Liver (tissue), 9 donors: ENCODE measurements around the gene INSYN1. TPM values are rescaled to one million over a fixed set of nuclear protein-coding genes. Genes with fewer than 3 reads are reported as not detected.
A peak's percentile ranks its signal among the peaks of the same experiment; 100 is the strongest.

Source experiments
- DNase-seq: peaks from one replicate; pipeline ENCODE4 v3.0.0-alpha.2; 2017; ENCODE audit warnings: low spot score
- H3K27ac ChIP-seq, 2 donors: one replicate each; pipeline ENCODE4 v1.7.0; 2013; ENCODE audit warnings: inconsistent platforms in 2 of 2, low read length in 2 of 2, control low read depth in 1 of 2, low read depth in 1 of 2, mild to moderate bottlenecking in 1 of 2
- H3K27me3 ChIP-seq, 4 donors: one replicate each; pipeline versions ENCODE4 v1.6.1 to v1.7.0; 2013; ENCODE audit warnings: low read length in 3 of 4, inconsistent platforms in 1 of 4, mild to moderate bottlenecking in 1 of 4, moderate library complexity in 1 of 4; ENCODE audit not compliant: control insufficient read depth in 4 of 4, insufficient read depth in 4 of 4
- H3K36me3 ChIP-seq, 4 donors: one replicate each; pipeline versions ENCODE4 v1.6.1 to v1.7.0; 2013; ENCODE audit warnings: low read length in 3 of 4, mild to moderate bottlenecking in 3 of 4, low read depth in 1 of 4, moderate library complexity in 1 of 4; ENCODE audit not compliant: control insufficient read depth in 4 of 4, insufficient read depth in 3 of 4
- H3K4me1 ChIP-seq, 4 donors: one replicate each; pipeline versions ENCODE4 v1.6.1 to v1.7.0; 2013; ENCODE audit warnings: low read length in 3 of 4, mild to moderate bottlenecking in 3 of 4, moderate library complexity in 1 of 4; ENCODE audit not compliant: control insufficient read depth in 4 of 4, insufficient read depth in 4 of 4
- H3K4me3 ChIP-seq, 3 donors: one replicate each; pipeline versions ENCODE4 v1.6.1 to v1.7.0; 2013; ENCODE audit warnings: low read length in 3 of 3, control low read depth in 1 of 3, low read depth in 1 of 3, mild to moderate bottlenecking in 1 of 3
- H3K9ac ChIP-seq, 2 donors: one replicate each; pipeline ENCODE4 v1.7.0; 2013; ENCODE audit warnings: low read length in 2 of 2, mild to moderate bottlenecking in 2 of 2, moderate library complexity in 2 of 2, control low read depth in 1 of 2, low read depth in 1 of 2
- H3K9me3 ChIP-seq, 4 donors: one replicate each; pipeline versions ENCODE4 v1.6.1 to v1.7.0; 2013; ENCODE audit warnings: low read length in 3 of 4; ENCODE audit not compliant: control insufficient read depth in 4 of 4
- ATF3 ChIP-seq: IDR thresholded peaks from 2 replicates; pipeline ENCODE4 v1.6.1; 2016; ENCODE audit warnings: antibody characterized with exemption
- EGR1 ChIP-seq, 2 donors: IDR thresholded peaks; 2 replicates each; pipeline ENCODE4 v1.6.1; 2016 to 2018; ENCODE audit warnings: antibody characterized with exemption in 2 of 2, low read depth in 2 of 2
- FOXA1 ChIP-seq: IDR thresholded peaks from 2 replicates; pipeline ENCODE4 v1.6.1; 2016; ENCODE audit warnings: antibody characterized with exemption
- FOXA2 ChIP-seq: IDR thresholded peaks from 2 replicates; pipeline ENCODE4 v1.6.1; 2016; ENCODE audit warnings: antibody characterized with exemption
- GABPA ChIP-seq, 2 donors: IDR thresholded peaks in 1 of 2; conservative IDR thresholded peaks in 1 of 2; 2 replicates each; pipeline ENCODE4 v1.6.1; 2016; ENCODE audit warnings: antibody characterized with exemption in 2 of 2, mild to moderate bottlenecking in 1 of 2, moderate library complexity in 1 of 2
- HNF4A ChIP-seq, 2 donors: conservative IDR thresholded peaks; 2 replicates each; pipeline ENCODE4 v1.6.1; 2016; ENCODE audit warnings: antibody characterized with exemption in 2 of 2, mild to moderate bottlenecking in 2 of 2
- HNF4G ChIP-seq: IDR thresholded peaks from 2 replicates; pipeline ENCODE4 v1.6.1; 2016; ENCODE audit warnings: antibody characterized with exemption
- JUND ChIP-seq, 2 donors: IDR thresholded peaks; 2 replicates each; pipeline ENCODE4 v1.6.1; 2016; ENCODE audit warnings: antibody characterized with exemption in 2 of 2
- NR2F2 ChIP-seq: IDR thresholded peaks from 2 replicates; pipeline ENCODE4 v1.6.1; 2016; ENCODE audit warnings: antibody characterized with exemption
- RAD21 ChIP-seq, 2 donors: IDR thresholded peaks; 2 replicates each; pipeline ENCODE4 v1.6.1; 2016; ENCODE audit warnings: antibody characterized with exemption in 2 of 2, mild to moderate bottlenecking in 2 of 2
- REST ChIP-seq: IDR thresholded peaks from 2 replicates; pipeline ENCODE4 v1.6.1; 2016; ENCODE audit warnings: antibody characterized with exemption, mild to moderate bottlenecking
- RXRA ChIP-seq, 2 donors: IDR thresholded peaks; 2 replicates each; pipeline ENCODE4 v1.6.1; 2017 to 2018; ENCODE audit warnings: antibody characterized with exemption in 2 of 2, mild to moderate bottlenecking in 1 of 2
- SP1 ChIP-seq: IDR thresholded peaks from 2 replicates; pipeline ENCODE4 v1.6.1; 2018; ENCODE audit warnings: antibody characterized with exemption, mild to moderate bottlenecking
- TAF1 ChIP-seq: conservative IDR thresholded peaks from 2 replicates; pipeline ENCODE4 v1.6.1; 2016; ENCODE audit warnings: antibody characterized with exemption, mild to moderate bottlenecking
- YY1 ChIP-seq: IDR thresholded peaks from 2 replicates; pipeline ENCODE4 v1.6.1; 2016; ENCODE audit warnings: antibody characterized with exemption, mild to moderate bottlenecking
- ZBTB33 ChIP-seq: IDR thresholded peaks from 2 replicates; pipeline ENCODE4 v1.6.1; 2016; ENCODE audit warnings: antibody characterized with exemption
- WGBS: extraction: QIAGEN DNeasy Blood & Tissue Kit; methylation state at CpG from one replicate; pipeline ENCODE4 v1.1.7; 2013; 5-methylcytosine and 5-hydroxymethylcytosine counted together
- polyA plus RNA-seq, 2 donors: library from polyadenylated mRNA; stranded (reverse) in 1 of 2; unstranded in 1 of 2; fragments of 200-250 nt in 1 of 2; fragments of >200 nt in 1 of 2; fragmentation: Nextera tagmentation in 1 of 2; extraction: Ambion mirVana in 1 of 2; gene quantifications; one replicate each; pipeline versions ENCODE4 v1.2.1 to v1.2.3, GENCODE V29; 2013 to 2015
- total RNA-seq, 2 donors: library from RNA; depleted of rRNA; stranded (reverse); fragments of >200 nt; gene quantifications; one replicate each; pipeline ENCODE4 v1.2.3, GENCODE V29; 2014
- TF ChIP-seq, protein P1 (sequence below): IDR thresholded peaks from 2 replicates; pipeline ENCODE4 v1.6.1; 2016; ENCODE audit warnings: antibody characterized with exemption
- TF ChIP-seq, protein P2 (sequence below): fragments of 150-350 bp; IDR thresholded peaks from 2 replicates; pipeline ENCODE4 v1.5.1; 2017; ENCODE audit warnings: improper control_type of control experiment, low read depth, low read length; ENCODE audit not compliant: missing input control
- donor health status: healthy.
- donor health status: healthy.
- donor health status: healthy.
- donor health status: healthy.
- donor health status: healthy.

INSYN1 gene
- total RNA-seq (under 1 TPM; 0.25 to 0.37 TPM), polyA plus RNA-seq (under 1 TPM in 1 of 2 donors, not detected in 1; 0.16 TPM)

DNA sequence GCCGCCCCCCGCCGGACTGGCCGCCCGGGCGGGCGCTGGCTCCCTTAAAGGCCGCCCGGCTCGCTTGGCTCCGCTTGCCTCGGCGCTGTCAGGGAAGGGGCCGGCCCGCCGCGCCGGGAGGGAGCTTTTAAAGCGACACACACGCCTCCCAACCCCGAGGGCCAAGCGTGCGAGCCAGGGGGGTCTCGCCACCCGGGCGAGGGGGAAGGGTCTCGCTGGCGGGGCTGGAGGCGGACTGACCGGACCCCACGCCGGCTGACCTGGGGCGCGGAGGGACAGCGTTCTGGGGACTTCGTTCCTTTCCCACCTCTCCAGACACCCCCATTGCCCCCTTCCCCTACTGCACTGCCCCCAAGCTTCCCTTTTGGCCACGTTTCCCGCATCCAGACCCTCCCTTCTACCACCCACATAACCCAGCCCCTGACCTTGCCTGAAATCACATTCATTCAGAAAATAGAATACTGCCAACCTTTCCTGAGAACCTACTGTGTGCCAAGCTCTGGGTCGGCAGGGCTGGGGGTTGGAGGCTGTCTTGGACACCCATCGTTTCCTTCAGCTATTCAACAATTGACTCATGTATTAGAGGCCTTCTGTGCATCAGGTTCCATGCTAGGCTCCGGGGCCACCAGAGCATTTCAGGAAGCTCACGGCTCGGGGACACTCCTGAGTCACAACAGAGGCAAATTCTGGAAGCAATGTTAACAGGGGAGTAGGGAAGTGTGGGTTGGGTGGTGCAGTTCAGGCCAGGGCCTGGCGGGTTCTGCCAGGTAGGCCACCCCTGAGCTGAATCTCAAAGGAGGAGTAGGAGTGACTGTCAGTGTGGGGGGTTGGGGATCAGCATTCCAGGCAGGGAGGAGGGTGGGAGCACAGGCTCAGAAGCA is at the start of gene INSYN1:
TSS of gene INSYN1 (minus strand) at position 102 of the 881 bp plus-strand sequence. CDS start 2,221 bp downstream, outside the sequence.
- TF ChIP-seq EGR1 (IDR thresholded peaks at IDR 0.05; ENCODE audit: low read depth in 2 of 2) = no peak
- no peak for TF ChIP-seq ZBTB33
- no peak for TF ChIP-seq RAD21 (IDR thresholded peaks at IDR 0.05)
- TF ChIP-seq GABPA (IDR thresholded peaks at IDR 0.05 in 1 of 2, conservative IDR thresholded peaks at IDR 0.05 in 1 of 2) = no peak
- no peak for TF ChIP-seq TAF1
- TF ChIP-seq ATF3 = no peak
- no peak for TF ChIP-seq YY1
- TF ChIP-seq, protein P1, sequence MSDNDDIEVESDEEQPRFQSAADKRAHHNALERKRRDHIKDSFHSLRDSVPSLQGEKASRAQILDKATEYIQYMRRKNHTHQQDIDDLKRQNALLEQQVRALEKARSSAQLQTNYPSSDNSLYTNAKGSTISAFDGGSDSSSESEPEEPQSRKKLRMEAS = no peak
- no peak for TF ChIP-seq SP1
- TF ChIP-seq HNF4G = no peak
- TF ChIP-seq FOXA1 = no peak
- 19% methylated on average over 44 of the region's 44 CpGs for WGBS
- H3K27me3 ChIP-seq = peaks cover 0 to 7% (median 6%) of the 10 kb centered on the region in 4 donors

DNA sequence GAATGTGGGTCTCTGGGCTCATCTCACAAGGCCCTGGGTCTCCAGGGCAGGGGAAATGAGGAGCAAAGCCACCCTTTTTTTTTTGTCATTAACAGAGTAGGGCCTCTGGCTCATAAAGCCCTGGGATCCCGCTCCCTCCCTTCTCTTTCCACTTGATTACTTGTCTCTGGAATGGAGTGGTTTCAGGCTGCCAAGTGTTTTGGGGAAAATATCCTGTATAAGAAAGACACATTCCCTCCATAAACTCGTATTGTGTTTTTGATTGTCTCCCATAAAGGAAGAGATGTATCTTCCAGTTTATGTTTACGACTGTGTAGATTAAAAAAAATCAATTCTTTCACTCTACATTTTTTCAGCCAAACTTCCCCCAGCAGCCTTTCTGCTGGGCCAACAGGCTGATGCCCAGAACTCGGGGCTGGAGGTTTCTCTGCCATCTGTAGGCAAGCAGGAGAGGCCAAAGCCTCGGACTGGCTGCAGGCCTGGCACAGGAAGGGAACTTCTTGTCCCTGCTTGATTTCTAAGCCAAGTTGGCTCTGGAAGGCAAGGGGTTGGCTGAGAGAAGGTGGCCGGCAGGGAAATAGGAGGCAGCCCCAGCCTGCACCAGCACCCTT is 49.4 kb upstream of the INSYN1 start:
- H3K27ac ChIP-seq = no peak overlapping the region
- TF ChIP-seq HNF4A (conservative IDR thresholded peaks at IDR 0.05) = no peak
- TF ChIP-seq YY1 = no peak
- TF ChIP-seq HNF4G = no peak
- TF ChIP-seq, protein P2, sequence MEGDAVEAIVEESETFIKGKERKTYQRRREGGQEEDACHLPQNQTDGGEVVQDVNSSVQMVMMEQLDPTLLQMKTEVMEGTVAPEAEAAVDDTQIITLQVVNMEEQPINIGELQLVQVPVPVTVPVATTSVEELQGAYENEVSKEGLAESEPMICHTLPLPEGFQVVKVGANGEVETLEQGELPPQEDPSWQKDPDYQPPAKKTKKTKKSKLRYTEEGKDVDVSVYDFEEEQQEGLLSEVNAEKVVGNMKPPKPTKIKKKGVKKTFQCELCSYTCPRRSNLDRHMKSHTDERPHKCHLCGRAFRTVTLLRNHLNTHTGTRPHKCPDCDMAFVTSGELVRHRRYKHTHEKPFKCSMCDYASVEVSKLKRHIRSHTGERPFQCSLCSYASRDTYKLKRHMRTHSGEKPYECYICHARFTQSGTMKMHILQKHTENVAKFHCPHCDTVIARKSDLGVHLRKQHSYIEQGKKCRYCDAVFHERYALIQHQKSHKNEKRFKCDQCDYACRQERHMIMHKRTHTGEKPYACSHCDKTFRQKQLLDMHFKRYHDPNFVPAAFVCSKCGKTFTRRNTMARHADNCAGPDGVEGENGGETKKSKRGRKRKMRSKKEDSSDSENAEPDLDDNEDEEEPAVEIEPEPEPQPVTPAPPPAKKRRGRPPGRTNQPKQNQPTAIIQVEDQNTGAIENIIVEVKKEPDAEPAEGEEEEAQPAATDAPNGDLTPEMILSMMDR = no peak
- TF ChIP-seq, protein P1 = no peak
- TF ChIP-seq ATF3 = no peak
- no peak for TF ChIP-seq EGR1 (IDR thresholded peaks at IDR 0.05; ENCODE audit: low read depth in 2 of 2)
- TF ChIP-seq REST = no peak
- no peak for TF ChIP-seq FOXA2
- no peak for TF ChIP-seq JUND (IDR thresholded peaks at IDR 0.05)
- no peak for TF ChIP-seq RXRA (IDR thresholded peaks at IDR 0.05)
- no peak for TF ChIP-seq ZBTB33
- TF ChIP-seq FOXA1 = no peak
- TF ChIP-seq RAD21 (IDR thresholded peaks at IDR 0.05) = no peak
- TF ChIP-seq GABPA (IDR thresholded peaks at IDR 0.05 in 1 of 2, conservative IDR thresholded peaks at IDR 0.05 in 1 of 2) = no peak
- no peak for TF ChIP-seq TAF1
- no peak for TF ChIP-seq NR2F2
- TF ChIP-seq SP1 = no peak
- 79% methylated on average over 6 of the region's 6 CpGs for WGBS
- no peak overlapping the region for H3K9ac ChIP-seq
- no peaks in the 10 kb centered on the region for H3K27me3 ChIP-seq
- no peaks in the 10 kb centered on the region for H3K9me3 ChIP-seq
- DNase-seq = no peak
- no peak overlapping the region for H3K4me3 ChIP-seq
- no peaks in the 10 kb centered on the region for H3K36me3 ChIP-seq
- no peaks in the 10 kb centered on the region for H3K4me1 ChIP-seq

More for the DNA sequence above, at the start of gene INSYN1:
- H3K9ac ChIP-seq = no peak within 1 kb of the TSS
- peak within 1 kb of the TSS in 1 of 3 donors; percentile 57 for H3K4me3 ChIP-seq
- no peak within 1 kb of the TSS for H3K27ac ChIP-seq
- H3K36me3 ChIP-seq = no peaks in the 10 kb centered on the region
- H3K9me3 ChIP-seq = no peaks in the 10 kb centered on the region
- H3K4me1 ChIP-seq = peaks cover 4 to 9% (median 4%) of the 10 kb centered on the region in 4 donors
- DNase-seq = no peak
